T-helper 1 cell treated with Interleukin-12 subunit alpha and Interleukin-12 subunit beta and Interleukin-4 antibody, amounts not matched to agents 30 μg/mL and 1 μg/mL, for 36 hours (primary cell): ENCODE results near the gene ING5.

Experiments used
- H3K27ac Mint-ChIP-seq: one replicate; pipeline ENCODE4 v1.8.0; 2021; ENCODE audit warnings: mild to moderate bottlenecking, mixed read lengths
- H3K27me3 Mint-ChIP-seq: one replicate; pipeline ENCODE4 v1.8.0; 2021; ENCODE audit warnings: low read depth, mixed read lengths
- H3K36me3 Mint-ChIP-seq: one replicate; pipeline ENCODE4 v1.8.0; 2021; ENCODE audit warnings: low read depth, mixed read lengths
- H3K4me1 Mint-ChIP-seq: one replicate; pipeline ENCODE4 v1.8.0; 2021; ENCODE audit warnings: low read depth, mixed read lengths
- H3K4me3 Mint-ChIP-seq: one replicate; pipeline ENCODE4 v1.8.0; 2021; ENCODE audit warnings: mild to moderate bottlenecking, moderate library complexity, mixed read lengths
- H3K9me3 Mint-ChIP-seq: one replicate; pipeline ENCODE4 v1.8.0; 2021; ENCODE audit warnings: mixed read lengths

ING5 gene

DNA sequence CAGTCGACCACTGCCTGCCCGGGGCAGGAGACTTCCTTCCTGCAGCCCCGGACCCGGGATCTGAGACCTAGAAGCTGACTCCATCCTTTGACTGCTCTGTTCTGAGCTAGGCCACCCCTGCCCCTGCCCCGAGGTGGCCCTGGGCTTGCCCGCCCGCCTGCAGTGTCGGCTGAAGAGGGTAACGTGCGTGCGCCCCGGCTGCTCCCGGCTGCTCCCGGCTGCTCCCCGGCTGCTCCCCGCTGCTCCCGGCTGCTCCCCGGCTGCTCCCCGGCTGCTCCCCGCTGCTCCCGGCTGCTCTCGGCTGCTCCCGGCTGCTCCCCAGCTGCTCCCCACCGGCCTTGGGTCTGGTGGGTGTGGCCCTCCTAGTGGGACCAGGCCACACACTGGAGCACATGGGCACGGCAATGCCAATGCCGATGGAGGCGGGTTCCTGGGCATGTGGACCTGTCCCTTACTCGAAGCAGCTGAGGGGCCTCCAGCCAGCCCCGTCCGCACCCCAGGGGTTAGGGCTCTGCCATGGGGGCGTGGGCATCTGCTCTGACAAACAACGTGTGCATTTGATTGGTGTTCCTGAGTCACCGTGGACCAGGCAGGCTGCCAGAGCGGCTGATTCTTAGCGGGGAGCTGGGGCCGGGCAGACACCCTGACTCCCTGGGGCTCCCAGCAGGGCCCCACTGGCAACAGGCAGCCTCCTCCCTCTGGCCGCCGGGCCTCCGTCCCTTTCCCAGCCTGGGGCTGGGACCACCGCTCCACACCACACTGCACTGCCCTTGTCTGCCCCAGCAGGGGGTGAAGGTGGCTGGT lies 72.8 kb downstream of the ING5 start:
- H3K4me3 Mint-ChIP-seq: no peak overlapping the region
- no peaks in the 10 kb centered on the region for H3K36me3 Mint-ChIP-seq

DNA sequence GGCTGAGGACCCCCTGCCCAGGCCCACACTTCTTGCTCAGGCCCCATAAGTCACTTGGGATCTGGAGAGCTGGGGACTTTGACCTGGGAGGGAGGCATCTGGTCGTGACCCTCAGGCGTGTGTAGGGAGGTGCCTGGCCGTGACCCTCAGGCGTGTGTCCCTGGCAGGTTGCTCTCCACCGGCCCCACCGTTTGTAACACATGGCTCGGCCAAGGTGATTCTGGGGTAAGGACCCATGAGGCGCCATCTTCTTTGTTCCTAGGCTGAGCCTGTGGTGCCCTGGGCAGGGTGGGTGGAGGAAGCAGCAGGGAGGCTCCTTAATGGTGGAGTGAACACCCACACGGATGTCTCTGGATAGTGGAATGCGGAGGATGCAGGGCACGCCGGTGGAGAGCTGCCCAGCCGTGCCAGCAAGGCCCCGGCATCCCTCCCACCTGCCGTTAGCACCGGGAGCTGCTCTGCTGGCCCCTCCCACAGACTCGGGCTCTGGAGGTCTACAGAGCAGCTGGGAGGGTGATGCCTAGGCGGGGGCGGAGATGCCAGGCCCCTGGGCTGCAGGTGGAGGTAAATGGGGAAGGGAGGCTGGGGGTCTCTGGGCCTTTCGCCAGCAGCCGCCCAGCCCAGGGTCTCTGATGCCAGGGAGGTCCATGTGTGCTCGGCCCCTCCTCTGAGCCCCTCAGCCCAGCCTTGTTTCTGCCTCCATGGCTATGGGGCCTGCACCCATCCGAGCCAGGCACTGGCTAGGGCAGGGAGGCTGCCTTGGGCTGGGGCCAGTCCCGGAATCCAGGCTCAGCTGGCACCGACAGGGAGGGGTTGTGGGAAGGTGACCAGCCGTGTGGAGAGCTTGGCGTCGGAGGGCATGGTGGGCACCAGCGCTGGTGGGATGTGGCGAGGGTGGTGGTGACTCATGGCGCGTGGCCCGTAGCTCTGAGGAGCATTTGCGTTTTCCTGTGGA lies 73.7 kb downstream of the ING5 start:
- Mint-ChIP-seq H3K27me3 (no peaks in the 10 kb centered on the region), H3K36me3 (no peaks in the 10 kb centered on the region), H3K4me1 (peaks cover 5% of the 10 kb centered on the region), H3K27ac (no peak overlapping the region), H3K9me3 (no peaks in the 10 kb centered on the region), H3K4me3 (no peak overlapping the region)

More for the DNA sequence above, 72.8 kb downstream of the ING5 start:
- H3K4me1 Mint-ChIP-seq: peaks cover 5% of the 10 kb centered on the region
- no peaks in the 10 kb centered on the region for H3K27me3 Mint-ChIP-seq
- H3K27ac Mint-ChIP-seq: no peak overlapping the region
- H3K9me3 Mint-ChIP-seq: no peaks in the 10 kb centered on the region

DNA sequence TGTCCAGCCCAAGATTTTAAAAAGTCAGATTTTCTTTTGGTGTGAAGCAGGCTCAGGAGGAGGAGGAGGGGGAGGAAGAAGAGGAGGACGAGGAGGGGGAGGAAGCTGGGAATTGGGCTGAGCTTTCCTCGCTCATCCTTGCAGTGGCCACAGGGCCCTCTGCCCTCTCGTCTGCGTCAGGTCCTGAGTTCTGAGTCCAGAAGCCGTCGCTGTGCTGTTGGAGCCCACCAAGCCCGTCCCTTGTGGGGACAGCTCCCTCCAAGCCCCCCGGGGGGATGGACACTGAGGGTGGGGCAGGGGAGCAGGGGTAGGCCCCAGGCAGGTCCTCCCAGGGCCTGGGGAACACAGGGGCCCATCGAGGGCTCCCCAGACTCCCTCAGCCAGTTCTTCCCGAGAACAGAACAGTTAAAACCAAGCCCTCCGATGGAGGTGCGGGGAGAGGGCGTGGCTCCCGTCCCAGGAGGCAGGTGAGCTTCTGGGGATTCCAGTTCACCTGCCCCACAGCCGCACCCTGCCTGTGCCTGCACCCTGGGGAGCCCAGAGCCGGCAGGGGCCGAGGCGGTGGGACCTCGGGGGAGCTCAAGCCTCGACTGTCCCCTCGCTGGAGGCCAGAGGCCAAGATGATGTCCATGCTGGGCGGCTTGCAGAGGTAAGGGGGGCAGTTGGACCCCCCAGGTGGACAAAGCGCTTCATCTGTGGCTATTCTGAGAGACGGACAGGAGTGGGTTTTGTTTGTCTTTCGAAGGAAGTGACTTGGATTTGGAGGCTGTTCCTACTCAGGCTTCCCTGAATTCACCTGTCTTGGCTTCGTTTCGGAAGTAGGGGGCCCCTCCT lies 74.7 kb downstream of the ING5 start, which contains the start of gene GAL3ST2:
Gene GAL3ST2 (plus strand): TSS at position 487 of the 834 bp plus-strand sequence. CDS start 134 bp downstream, at position 621.
- H3K27me3 Mint-ChIP-seq: no peaks in the 10 kb centered on the region
- no peak within 1 kb of the TSS for H3K27ac Mint-ChIP-seq
- H3K4me3 Mint-ChIP-seq: no peak within 1 kb of the TSS
- H3K9me3 Mint-ChIP-seq: peaks cover 3% of the 10 kb centered on the region
- H3K36me3 Mint-ChIP-seq: no peaks in the 10 kb centered on the region
- H3K4me1 Mint-ChIP-seq: peaks cover 5% of the 10 kb centered on the region

DNA sequence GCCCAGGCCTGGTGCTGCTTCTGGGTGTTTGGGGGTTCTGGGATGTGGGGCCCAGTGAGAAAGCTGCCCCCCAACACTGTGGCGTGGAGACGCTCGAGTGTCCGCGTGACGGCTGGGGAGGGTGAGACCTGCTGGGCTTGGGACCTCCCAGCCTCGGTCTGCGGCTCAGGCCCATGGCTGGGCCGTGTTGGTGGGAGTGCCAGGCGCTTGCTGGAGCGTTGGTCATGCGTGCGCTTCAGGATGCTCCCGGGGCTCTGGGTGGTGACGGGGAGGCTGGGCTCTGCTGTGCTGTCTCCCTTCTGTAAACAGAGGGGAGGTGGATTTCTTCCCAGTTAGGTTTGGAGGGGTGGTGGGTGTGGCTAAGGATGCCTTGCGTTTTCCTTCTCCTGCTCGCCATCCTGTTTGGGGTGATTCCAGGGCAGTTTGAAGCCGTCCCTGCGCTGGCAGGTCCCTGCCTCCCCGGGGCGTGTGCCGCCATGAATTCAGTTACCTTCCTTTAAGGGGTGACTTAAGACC lies 75.4 kb downstream of the ING5 start:
- H3K4me3 Mint-ChIP-seq: no peak overlapping the region
- peaks cover under 1% of the 10 kb centered on the region for H3K4me1 Mint-ChIP-seq
- H3K27me3 Mint-ChIP-seq: no peaks in the 10 kb centered on the region
- no peaks in the 10 kb centered on the region for H3K36me3 Mint-ChIP-seq
- peaks cover 3% of the 10 kb centered on the region for H3K9me3 Mint-ChIP-seq
- H3K27ac Mint-ChIP-seq: no peak overlapping the region

DNA sequence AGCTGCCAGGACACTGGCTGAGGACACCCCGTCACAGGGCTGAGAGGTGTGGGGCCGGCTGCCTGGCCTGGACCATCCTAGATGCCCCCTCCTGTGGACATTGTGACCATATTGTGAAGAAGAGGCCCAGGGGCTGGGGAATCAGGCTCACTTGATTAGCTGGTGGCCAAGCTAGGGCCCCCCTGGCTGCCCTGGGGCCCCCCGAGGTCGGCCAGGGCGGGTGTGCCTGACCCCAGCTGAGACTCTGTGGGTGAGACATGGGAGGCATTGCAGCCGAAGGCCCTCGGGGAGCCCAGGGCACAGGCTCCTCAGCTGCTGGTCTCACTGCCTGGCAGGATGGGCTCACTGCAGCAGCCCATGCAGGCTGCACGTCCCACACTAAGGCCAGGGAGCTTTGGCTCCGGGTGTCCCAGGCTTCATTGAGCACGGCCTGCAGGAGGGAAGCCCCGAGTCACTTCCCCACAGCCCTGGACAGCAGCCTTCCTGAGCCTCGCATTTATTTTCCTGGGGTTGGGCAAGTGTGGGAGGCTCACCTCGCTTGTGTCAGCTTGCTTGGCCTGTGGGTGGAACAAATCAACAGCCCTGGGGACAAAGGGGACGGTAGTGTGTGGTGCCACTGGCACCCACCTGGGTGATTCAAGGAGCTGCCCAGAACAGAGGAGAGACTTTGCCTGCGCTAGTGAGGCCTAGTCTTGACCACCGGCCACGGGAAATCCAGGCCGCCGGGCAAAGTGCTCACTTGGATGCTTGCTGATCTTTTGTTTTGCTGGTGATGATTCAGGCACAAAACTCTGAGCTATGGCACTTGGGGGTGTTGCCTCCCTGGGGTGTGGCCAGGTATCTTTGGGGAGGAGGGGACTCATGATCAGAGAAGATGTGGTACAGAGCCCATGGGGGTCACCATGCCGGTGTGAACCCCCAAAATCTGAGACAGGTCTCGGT lies 76.1 kb downstream of the ING5 start:
- Mint-ChIP-seq H3K9me3 (peaks cover 3% of the 10 kb centered on the region), H3K27me3 (no peaks in the 10 kb centered on the region), H3K27ac (no peak overlapping the region), H3K36me3 (no peaks in the 10 kb centered on the region), H3K4me1 (no peaks in the 10 kb centered on the region), H3K4me3 (no peak overlapping the region)
